ENCODE results near the gene SV2B. TPM values are rescaled to one million over a fixed set of nuclear protein-coding genes. Genes with fewer than 3 reads are reported as not detected.

The SV2B gene
- total RNA-seq, 1 experiment from 2014 or later = not detected

DNA sequence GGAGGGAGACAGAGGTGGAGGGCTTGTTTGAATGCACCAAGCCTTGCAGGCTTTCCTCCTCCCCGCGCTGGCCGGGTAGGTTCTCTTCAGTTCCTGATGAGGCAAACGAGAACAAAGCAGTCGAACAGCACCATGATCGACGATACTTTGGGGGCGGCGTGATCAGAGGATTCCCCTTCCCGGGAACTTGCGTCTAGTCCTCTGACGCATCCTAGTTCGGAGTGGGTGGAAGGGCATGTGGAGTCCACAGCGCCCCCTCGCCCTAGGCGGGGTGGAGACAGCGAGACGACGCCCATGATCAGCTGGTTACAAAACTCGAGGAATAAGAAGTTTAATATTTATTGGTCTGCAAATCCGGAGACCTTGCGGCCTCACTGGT lies 452 bp upstream of the SV2B start:
- H3K27ac ChIP-seq (ENCODE audit: low read depth, low read length) = no peak overlapping the region
- intact Hi-C loops (cut with micrococcal nuclease) = no loop called here
- peaks cover 56% of the 10 kb centered on the region for H3K27me3 ChIP-seq (ENCODE audit: insufficient read depth, low read length)
- CTCF ChIA-PET = no interaction called here
- H3K9ac ChIP-seq (ENCODE audit: low read length) = no peak overlapping the region
- no peak for DNase-seq (ENCODE audit: low read depth, low spot score)
- POLR2A ChIA-PET = no interaction called here
- no peaks in the 10 kb centered on the region for H3K9me3 ChIP-seq (ENCODE audit: control insufficient read depth in 1 of 2, insufficient read depth in 1 of 2, low read depth in 1 of 2, low read length in 2 of 2)
- H3K9me2 ChIP-seq (ENCODE audit: insufficient read depth) = no peaks in the 10 kb centered on the region
- no peaks in the 10 kb centered on the region for H3K36me3 ChIP-seq (ENCODE audit: control insufficient read depth in 1 of 2, insufficient read depth in 2 of 2, low read length in 2 of 2)
- H2AFZ ChIP-seq (ENCODE audit: low read depth, low read length, poor library complexity, severe bottlenecking) = no peak overlapping the region
- no peaks in the 10 kb centered on the region for H3K4me1 ChIP-seq (ENCODE audit: control insufficient read depth in 1 of 2, insufficient read depth in 2 of 2, low read length in 2 of 2)
- no peaks in the 10 kb centered on the region for H3K79me2 ChIP-seq (ENCODE audit: insufficient read depth, low read length)
- RAD21 ChIA-PET (ENCODE audit: low non-redundant PET in 1 of 2, low total read pairs in 2 of 2, uncharacterized antibody in 2 of 2, unreplicated experiment in 2 of 2) = no interaction called here
- peak; percentile 64 for ATAC-seq
- no peak overlapping the region for H3K4me3 ChIP-seq (replicated peaks in 1 of 2; ENCODE audit: low read depth in 1 of 2, low read length in 2 of 2)
- no TSS peak for BruUV-seq (replicated peaks)
- TF ChIP-seq EZH2phosphoT487 (IDR thresholded peaks at IDR 0.05; ENCODE audit: borderline replicate concordance) (no peak), SIN3A (IDR thresholded peaks at IDR 0.05; ENCODE audit: low read depth) (no peak), POLR2AphosphoS5 (IDR thresholded peaks at IDR 0.05; ENCODE audit: low read depth, low read length) (no peak), CBX3 (IDR thresholded peaks at IDR 0.05; ENCODE audit: low read depth) (no peak), ZNF274 (IDR thresholded peaks at IDR 0.05; ENCODE audit: low read depth, low read length) (no peak), RAD21 (IDR thresholded peaks at IDR 0.05; ENCODE audit: low read depth) (no peak), TCF7L2 (IDR thresholded peaks at IDR 0.05; ENCODE audit: borderline replicate concordance, extremely low read depth, insufficient read depth, insufficient read length) (no peak), FOSL1 (IDR thresholded peaks at IDR 0.05; ENCODE audit: low read depth) (no peak), POLR2A (IDR thresholded peaks at IDR 0.05; ENCODE audit: borderline replicate concordance, extremely low read depth, insufficient read depth, insufficient read length) (no peak), JUND (IDR thresholded peaks at IDR 0.05) (no peak), EGR1 (IDR thresholded peaks at IDR 0.05; ENCODE audit: low read depth) (no peak), ZFX (IDR thresholded peaks at IDR 0.05) (no peak), ELF1 (IDR thresholded peaks at IDR 0.05; ENCODE audit: borderline replicate concordance, low read depth) (no peak)
- TF ChIP-seq, protein P1, sequence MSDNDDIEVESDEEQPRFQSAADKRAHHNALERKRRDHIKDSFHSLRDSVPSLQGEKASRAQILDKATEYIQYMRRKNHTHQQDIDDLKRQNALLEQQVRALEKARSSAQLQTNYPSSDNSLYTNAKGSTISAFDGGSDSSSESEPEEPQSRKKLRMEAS (IDR thresholded peaks at IDR 0.05) = no peak
- TF ChIP-seq, protein P2, sequence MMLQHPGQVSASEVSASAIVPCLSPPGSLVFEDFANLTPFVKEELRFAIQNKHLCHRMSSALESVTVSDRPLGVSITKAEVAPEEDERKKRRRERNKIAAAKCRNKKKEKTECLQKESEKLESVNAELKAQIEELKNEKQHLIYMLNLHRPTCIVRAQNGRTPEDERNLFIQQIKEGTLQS (IDR thresholded peaks at IDR 0.05) = no peak
- TF ChIP-seq, protein P3, sequence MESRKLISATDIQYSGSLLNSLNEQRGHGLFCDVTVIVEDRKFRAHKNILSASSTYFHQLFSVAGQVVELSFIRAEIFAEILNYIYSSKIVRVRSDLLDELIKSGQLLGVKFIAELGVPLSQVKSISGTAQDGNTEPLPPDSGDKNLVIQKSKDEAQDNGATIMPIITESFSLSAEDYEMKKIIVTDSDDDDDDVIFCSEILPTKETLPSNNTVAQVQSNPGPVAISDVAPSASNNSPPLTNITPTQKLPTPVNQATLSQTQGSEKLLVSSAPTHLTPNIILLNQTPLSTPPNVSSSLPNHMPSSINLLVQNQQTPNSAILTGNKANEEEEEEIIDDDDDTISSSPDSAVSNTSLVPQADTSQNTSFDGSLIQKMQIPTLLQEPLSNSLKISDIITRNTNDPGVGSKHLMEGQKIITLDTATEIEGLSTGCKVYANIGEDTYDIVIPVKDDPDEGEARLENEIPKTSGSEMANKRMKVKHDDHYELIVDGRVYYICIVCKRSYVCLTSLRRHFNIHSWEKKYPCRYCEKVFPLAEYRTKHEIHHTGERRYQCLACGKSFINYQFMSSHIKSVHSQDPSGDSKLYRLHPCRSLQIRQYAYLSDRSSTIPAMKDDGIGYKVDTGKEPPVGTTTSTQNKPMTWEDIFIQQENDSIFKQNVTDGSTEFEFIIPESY (IDR thresholded peaks at IDR 0.05; ENCODE audit: extremely low read depth, insufficient replicate concordance, low read length) = no peak
- H3K4me2 ChIP-seq (ENCODE audit: low read length) = no peak overlapping the region
- no peaks in the 10 kb centered on the region for H4K20me1 ChIP-seq (ENCODE audit: insufficient read depth)
